ENCODE results near the gene CYP3A4. TPM values are rescaled to one million over a fixed set of nuclear protein-coding genes. Genes with fewer than 3 reads are reported as not detected.

Gene CYP3A4
- total RNA-seq, 1 donor from 2014 or later: not detected

DNA sequence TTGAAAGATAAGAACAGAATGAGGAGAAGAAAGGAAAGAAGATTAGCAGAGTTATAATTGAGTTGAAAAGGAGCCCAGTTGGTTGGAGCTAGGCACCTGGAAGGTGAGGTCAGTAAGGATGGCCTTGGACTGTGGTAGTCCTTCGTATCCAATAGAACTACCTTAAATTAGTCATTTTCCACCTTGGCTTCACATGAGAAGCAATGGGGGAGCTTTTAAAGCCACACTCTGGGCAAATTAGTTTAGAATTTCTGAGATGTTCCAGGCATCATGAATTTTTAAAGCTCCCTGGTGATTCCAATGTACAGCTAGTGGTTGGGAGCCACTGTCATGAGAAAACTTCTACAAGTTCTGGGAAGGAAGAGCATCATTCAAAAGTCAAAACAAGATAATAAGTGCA is 76.9 kb downstream of the CYP3A4 start:
- DNase-seq (ENCODE audit: low read depth): no peak
- Histone ChIP-seq H3K36me3 (ENCODE audit: control insufficient read depth, insufficient read depth, low read length) (no peaks in the 10 kb centered on the region), H3K27me3 (ENCODE audit: control insufficient read depth, insufficient read depth, low read length) (no peaks in the 10 kb centered on the region), H3K4me3 (ENCODE audit: low read depth, low read length) (no peak overlapping the region)
- TF ChIP-seq, protein P1, sequence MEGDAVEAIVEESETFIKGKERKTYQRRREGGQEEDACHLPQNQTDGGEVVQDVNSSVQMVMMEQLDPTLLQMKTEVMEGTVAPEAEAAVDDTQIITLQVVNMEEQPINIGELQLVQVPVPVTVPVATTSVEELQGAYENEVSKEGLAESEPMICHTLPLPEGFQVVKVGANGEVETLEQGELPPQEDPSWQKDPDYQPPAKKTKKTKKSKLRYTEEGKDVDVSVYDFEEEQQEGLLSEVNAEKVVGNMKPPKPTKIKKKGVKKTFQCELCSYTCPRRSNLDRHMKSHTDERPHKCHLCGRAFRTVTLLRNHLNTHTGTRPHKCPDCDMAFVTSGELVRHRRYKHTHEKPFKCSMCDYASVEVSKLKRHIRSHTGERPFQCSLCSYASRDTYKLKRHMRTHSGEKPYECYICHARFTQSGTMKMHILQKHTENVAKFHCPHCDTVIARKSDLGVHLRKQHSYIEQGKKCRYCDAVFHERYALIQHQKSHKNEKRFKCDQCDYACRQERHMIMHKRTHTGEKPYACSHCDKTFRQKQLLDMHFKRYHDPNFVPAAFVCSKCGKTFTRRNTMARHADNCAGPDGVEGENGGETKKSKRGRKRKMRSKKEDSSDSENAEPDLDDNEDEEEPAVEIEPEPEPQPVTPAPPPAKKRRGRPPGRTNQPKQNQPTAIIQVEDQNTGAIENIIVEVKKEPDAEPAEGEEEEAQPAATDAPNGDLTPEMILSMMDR (IDR thresholded peaks at IDR 0.05; ENCODE audit: insufficient read depth, low read length, poor library complexity, severe bottlenecking): no peak

Other genes starting within 250 kb of the CYP3A4 start
- gene FAM200A, start 232.1 kb downstream of the CYP3A4 start, total RNA-seq: 7.6 and 8.2 TPM in 2 replicates
- gene ZNF655, start 225.5 kb downstream of the CYP3A4 start, total RNA-seq: 48.0 and 54.4 TPM in 2 replicates
- gene TMEM225B, start 185.9 kb downstream of the CYP3A4 start, total RNA-seq: 0.27 TPM in 1 of 2 replicates, not detected in the other
- 12.9 and 13.1 TPM in 2 replicates for gene ZSCAN25, start 167.2 kb downstream of the CYP3A4 start, total RNA-seq
- 0.25 TPM in 1 of 2 replicates, not detected in the other for gene CYP3A5, start 104.2 kb downstream of the CYP3A4 start, total RNA-seq
- gene CYP3A7, start 49.0 kb downstream of the CYP3A4 start, total RNA-seq: not detected in 2 replicates
- not detected in 2 replicates for gene CYP3A43, start 43.8 kb upstream of the CYP3A4 start, total RNA-seq
- not detected in 2 replicates for gene OR2AE1, start 92.8 kb upstream of the CYP3A4 start, total RNA-seq
- 32.6 and 36.0 TPM in 2 replicates for gene TRIM4, start 135.3 kb upstream of the CYP3A4 start, total RNA-seq
- gene GJC3, start 145.4 kb upstream of the CYP3A4 start, total RNA-seq: not detected in 2 replicates
- gene AZGP1, start 191.8 kb upstream of the CYP3A4 start, total RNA-seq: 0.75 TPM in 1 of 2 replicates, not detected in the other
- 32.5 and 40.3 TPM in 2 replicates for gene ZKSCAN1, start 231.4 kb upstream of the CYP3A4 start, total RNA-seq

Measured in kidney epithelial cell (primary cell).